T-helper 1 cell treated with Interleukin-12 subunit alpha and Interleukin-12 subunit beta and Interleukin-4 antibody, amounts not matched to agents 30 μg/mL and 1 μg/mL, for 36 hours (primary cell): Measurements from ENCODE around the gene OGFRL1.

ENCODE experiments used
- H3K27ac Mint-ChIP-seq: one replicate; pipeline ENCODE4 v1.8.0; 2021; ENCODE audit warnings: mild to moderate bottlenecking, mixed read lengths
- H3K27me3 Mint-ChIP-seq: one replicate; pipeline ENCODE4 v1.8.0; 2021; ENCODE audit warnings: low read depth, mixed read lengths
- H3K36me3 Mint-ChIP-seq: one replicate; pipeline ENCODE4 v1.8.0; 2021; ENCODE audit warnings: low read depth, mixed read lengths
- H3K4me1 Mint-ChIP-seq: one replicate; pipeline ENCODE4 v1.8.0; 2021; ENCODE audit warnings: low read depth, mixed read lengths
- H3K4me3 Mint-ChIP-seq: one replicate; pipeline ENCODE4 v1.8.0; 2021; ENCODE audit warnings: mild to moderate bottlenecking, moderate library complexity, mixed read lengths
- H3K9me3 Mint-ChIP-seq: one replicate; pipeline ENCODE4 v1.8.0; 2021; ENCODE audit warnings: mixed read lengths

The OGFRL1 gene

GRCh38 chr6:71288228-71289038, at the start of gene OGFRL1:
OGFRL1 (plus strand) TSS chr6:71288811; CDS start chr6:71288937, 126 bp downstream.
- H3K4me1 Mint-ChIP-seq = peaks cover 33% of the 10 kb centered on the region
- H3K27me3 Mint-ChIP-seq = peaks cover 12% of the 10 kb centered on the region
- H3K27ac Mint-ChIP-seq = peak within 1 kb of the TSS; percentile 67
- H3K4me3 Mint-ChIP-seq = peak within 1 kb of the TSS; percentile 83
- H3K9me3 Mint-ChIP-seq = no peaks in the 10 kb centered on the region
- H3K36me3 Mint-ChIP-seq = peaks cover 7% of the 10 kb centered on the region

- Mint-ChIP-seq H3K27ac (no peak overlapping the region), H3K4me3 (no peak overlapping the region), H3K36me3 (no peaks in the 10 kb centered on the region), H3K4me1 (no peaks in the 10 kb centered on the region), H3K9me3 (no peaks in the 10 kb centered on the region), H3K27me3 (peaks cover 7% of the 10 kb centered on the region)
Measured at GRCh38 chr6:71239694-71240093, 48.9 kb upstream of the OGFRL1 start.

DNA sequence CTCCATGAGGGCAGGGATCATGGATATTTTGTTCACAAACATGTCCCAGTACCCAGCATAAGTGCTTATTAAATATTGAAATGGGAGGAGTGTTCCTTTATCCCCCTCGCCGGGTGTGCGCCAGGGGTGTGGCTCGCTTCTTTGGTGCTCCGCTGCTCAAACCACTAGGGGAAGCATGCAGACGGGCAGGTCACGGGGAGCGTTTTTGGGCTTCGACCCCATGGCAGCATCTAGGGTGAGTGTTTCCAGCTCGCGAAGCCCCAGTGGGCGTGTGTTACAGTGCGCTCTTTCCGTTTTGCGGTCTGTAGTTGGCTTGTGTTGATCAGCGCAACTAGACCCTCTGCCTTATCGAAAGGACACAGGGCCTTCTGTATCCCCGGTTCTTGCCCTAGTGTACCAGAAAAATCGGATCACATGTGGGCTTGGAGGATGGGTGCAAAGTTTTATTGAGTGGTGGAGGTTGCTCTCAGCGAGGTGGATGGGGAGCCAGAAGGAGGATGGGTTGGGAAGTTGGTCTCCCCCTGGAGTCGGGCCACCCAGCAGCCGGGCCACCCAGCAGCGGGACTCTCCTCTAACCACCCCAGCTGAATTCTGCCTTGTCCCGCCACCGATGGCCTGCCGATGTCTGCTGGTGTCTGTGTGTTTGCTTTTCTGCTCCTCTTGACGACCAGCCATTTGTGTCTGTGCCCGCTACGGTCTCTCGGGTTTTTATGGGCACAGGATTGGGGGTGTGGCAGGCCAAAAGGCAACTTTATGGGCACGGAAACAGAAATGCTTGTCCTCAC, 43.2 kb upstream of the OGFRL1 start:
- no peak overlapping the region for H3K4me3 Mint-ChIP-seq
- H3K27ac Mint-ChIP-seq = no peak overlapping the region
- H3K36me3 Mint-ChIP-seq = no peaks in the 10 kb centered on the region
- no peaks in the 10 kb centered on the region for H3K9me3 Mint-ChIP-seq
- no peaks in the 10 kb centered on the region for H3K27me3 Mint-ChIP-seq
- H3K4me1 Mint-ChIP-seq = no peaks in the 10 kb centered on the region

DNA sequence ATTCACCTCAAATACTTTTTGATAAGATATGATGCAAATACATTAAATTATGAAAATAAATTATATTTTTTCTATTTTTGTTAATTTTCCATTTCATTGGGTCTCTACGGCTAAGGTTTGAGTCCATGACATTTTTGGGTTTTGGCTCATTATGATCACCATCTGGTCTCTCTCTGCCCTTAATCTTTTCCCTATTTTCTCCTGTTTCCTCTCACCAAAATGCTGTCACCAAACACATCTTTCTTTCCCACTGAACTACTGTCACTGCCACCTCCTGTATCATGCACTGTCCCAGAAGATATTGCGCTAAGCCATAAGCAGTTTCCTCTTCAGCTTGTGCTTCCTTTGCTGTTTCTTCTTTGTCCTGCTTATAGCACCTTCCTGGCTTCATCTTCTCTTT, 42.0 kb upstream of the OGFRL1 start:
- no peaks in the 10 kb centered on the region for H3K9me3 Mint-ChIP-seq

DNA sequence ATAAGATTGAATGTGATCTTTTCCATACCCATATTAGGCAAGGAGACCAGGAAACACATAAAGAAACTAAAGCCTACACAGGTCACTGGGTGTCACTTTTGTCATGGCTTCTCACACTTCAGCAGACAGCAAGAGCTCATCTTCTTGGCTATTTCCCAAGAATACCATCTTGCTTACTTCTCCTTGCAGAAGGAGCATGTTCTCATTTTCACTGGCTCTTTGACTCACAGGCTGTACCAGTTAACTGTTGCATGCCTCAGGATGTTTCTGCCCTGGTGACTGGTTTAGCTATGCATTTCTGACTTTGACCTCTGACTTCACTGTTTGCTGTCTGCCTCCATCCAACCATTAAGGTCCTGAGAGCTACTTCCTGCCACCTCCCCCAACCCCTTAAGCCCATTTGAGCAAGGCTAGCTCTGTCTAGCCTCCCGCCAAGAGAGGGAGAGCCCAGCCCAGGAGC, 40.3 kb upstream of the OGFRL1 start:
- Mint-ChIP-seq H3K4me3 (no peak overlapping the region), H3K36me3 (no peaks in the 10 kb centered on the region), H3K27ac (no peak overlapping the region)

More for the DNA sequence above, 42.0 kb upstream of the OGFRL1 start:
- no peaks in the 10 kb centered on the region for H3K4me1 Mint-ChIP-seq
- no peak overlapping the region for H3K4me3 Mint-ChIP-seq
- no peak overlapping the region for H3K27ac Mint-ChIP-seq
- peaks cover 7% of the 10 kb centered on the region for H3K27me3 Mint-ChIP-seq
- H3K36me3 Mint-ChIP-seq = no peaks in the 10 kb centered on the region

GRCh38 chr6:71248878-71249544, 39.6 kb upstream of the OGFRL1 start:
- H3K9me3 Mint-ChIP-seq = no peaks in the 10 kb centered on the region
- no peak overlapping the region for H3K4me3 Mint-ChIP-seq
- H3K4me1 Mint-ChIP-seq = no peaks in the 10 kb centered on the region
- H3K36me3 Mint-ChIP-seq = no peaks in the 10 kb centered on the region
- peaks cover 11% of the 10 kb centered on the region for H3K27me3 Mint-ChIP-seq
- H3K27ac Mint-ChIP-seq = no peak overlapping the region

More for the DNA sequence above, 40.3 kb upstream of the OGFRL1 start:
- Mint-ChIP-seq H3K9me3 (no peaks in the 10 kb centered on the region), H3K4me1 (no peaks in the 10 kb centered on the region), H3K27me3 (peaks cover 11% of the 10 kb centered on the region)

GRCh38 chr6:71250099-71250602, 38.5 kb upstream of the OGFRL1 start:
- Mint-ChIP-seq H3K9me3 (no peaks in the 10 kb centered on the region), H3K4me1 (no peaks in the 10 kb centered on the region), H3K27ac (no peak overlapping the region), H3K36me3 (no peaks in the 10 kb centered on the region), H3K4me3 (no peak overlapping the region), H3K27me3 (peaks cover 11% of the 10 kb centered on the region)

DNA sequence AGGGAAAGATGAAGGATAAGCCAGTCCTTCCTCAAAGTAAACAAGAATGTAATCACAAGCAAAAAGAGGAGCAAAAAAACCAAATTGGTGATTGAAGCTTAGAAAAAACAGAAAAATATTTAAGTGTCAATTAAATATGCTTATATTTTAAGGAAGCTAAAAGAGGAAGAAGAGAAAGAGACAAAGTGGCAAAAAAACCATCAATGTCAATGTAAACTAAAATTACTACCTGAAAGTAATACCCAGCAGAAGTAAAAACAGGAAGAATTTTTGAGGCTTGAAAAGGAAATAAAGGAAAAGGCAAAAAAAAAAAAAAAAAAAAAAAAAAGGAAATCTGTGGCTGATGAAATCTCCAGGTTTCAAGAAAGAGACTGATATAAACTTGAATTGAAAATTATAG, 36.2 kb upstream of the OGFRL1 start:
- no peaks in the 10 kb centered on the region for H3K4me1 Mint-ChIP-seq
- H3K27ac Mint-ChIP-seq = no peak overlapping the region
- no peaks in the 10 kb centered on the region for H3K9me3 Mint-ChIP-seq
- no peaks in the 10 kb centered on the region for H3K36me3 Mint-ChIP-seq
- peaks cover 11% of the 10 kb centered on the region for H3K27me3 Mint-ChIP-seq
- H3K4me3 Mint-ChIP-seq = no peak overlapping the region

DNA sequence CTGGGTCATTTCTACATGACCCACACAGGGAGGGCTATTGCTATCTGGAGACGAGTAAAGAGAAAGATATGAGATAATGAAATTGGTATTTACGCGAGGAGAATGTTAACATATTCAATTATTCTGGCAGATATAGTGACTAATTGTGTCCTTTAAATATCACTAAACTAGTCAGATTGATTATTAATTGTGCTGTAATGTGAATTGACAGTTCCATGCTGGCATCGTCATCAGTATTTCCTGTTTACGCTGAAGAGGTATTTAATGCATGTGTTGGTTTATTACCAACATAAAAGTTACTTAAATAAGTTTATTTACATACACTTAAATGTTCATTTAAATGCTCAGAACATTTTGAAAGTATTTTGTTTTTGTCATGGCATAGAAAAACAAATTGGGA, 35.7 kb upstream of the OGFRL1 start:
- Mint-ChIP-seq H3K4me3 (no peak overlapping the region), H3K4me1 (no peaks in the 10 kb centered on the region)

GRCh38 chr6:71254323-71254722, 34.3 kb upstream of the OGFRL1 start:
- H3K9me3 Mint-ChIP-seq = no peaks in the 10 kb centered on the region
- H3K36me3 Mint-ChIP-seq = no peaks in the 10 kb centered on the region
- peaks cover 11% of the 10 kb centered on the region for H3K27me3 Mint-ChIP-seq
- H3K4me1 Mint-ChIP-seq = no peaks in the 10 kb centered on the region
- H3K4me3 Mint-ChIP-seq = no peak overlapping the region
- H3K27ac Mint-ChIP-seq = no peak overlapping the region

More for the DNA sequence above, 35.7 kb upstream of the OGFRL1 start:
- Mint-ChIP-seq H3K27me3 (peaks cover 11% of the 10 kb centered on the region), H3K9me3 (no peaks in the 10 kb centered on the region), H3K27ac (no peak overlapping the region), H3K36me3 (no peaks in the 10 kb centered on the region)

DNA sequence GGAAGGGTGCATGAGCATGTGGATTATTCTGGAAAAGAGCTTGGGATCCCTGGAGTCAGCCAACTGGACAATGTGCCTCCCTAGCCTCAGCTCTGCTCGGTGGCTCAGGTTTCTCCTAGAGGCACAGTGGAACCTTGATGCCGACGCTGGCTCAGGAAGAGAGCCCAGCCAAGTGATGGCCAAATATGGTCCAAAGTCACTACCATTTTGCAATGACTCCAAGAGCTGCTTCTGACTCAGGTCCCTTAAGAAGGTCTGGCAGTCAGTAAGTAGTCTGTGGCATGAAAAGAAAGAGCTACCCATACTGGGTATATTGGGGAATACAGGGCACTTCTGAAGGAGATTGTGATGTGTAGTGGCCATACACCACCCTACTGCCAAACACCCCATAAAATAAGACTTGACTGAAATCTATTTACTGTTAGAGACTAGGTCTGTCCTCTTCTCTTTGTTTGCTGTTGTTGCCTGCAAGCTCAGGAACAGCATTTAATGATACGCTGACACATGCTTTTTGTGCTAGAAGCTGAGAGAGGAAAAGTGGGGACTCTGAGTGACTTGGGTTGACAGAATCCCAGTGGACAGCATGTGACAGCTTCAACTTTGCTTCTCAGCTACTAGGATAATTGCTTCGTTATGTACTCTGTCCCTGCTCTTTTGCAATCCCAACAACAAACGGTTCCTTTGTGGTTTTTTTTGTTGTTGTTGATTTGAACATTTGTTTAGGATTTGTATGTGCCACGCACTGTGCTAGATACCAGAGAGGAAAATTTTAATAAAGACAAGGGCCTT, 30.3 kb upstream of the OGFRL1 start:
- H3K27me3 Mint-ChIP-seq = no peaks in the 10 kb centered on the region
- no peak overlapping the region for H3K4me3 Mint-ChIP-seq
- no peaks in the 10 kb centered on the region for H3K4me1 Mint-ChIP-seq
- H3K9me3 Mint-ChIP-seq = no peaks in the 10 kb centered on the region
- no peaks in the 10 kb centered on the region for H3K36me3 Mint-ChIP-seq
- no peak overlapping the region for H3K27ac Mint-ChIP-seq

- no peak overlapping the region for H3K4me3 Mint-ChIP-seq
- no peaks in the 10 kb centered on the region for H3K4me1 Mint-ChIP-seq
- H3K27me3 Mint-ChIP-seq = no peaks in the 10 kb centered on the region
- H3K9me3 Mint-ChIP-seq = no peaks in the 10 kb centered on the region
- no peaks in the 10 kb centered on the region for H3K36me3 Mint-ChIP-seq
- H3K27ac Mint-ChIP-seq = no peak overlapping the region
Measured at GRCh38 chr6:71259888-71260604, 28.6 kb upstream of the OGFRL1 start.

- H3K36me3 Mint-ChIP-seq = no peaks in the 10 kb centered on the region
- no peaks in the 10 kb centered on the region for H3K27me3 Mint-ChIP-seq
- H3K4me1 Mint-ChIP-seq = no peaks in the 10 kb centered on the region
- H3K4me3 Mint-ChIP-seq = no peak overlapping the region
- no peak overlapping the region for H3K27ac Mint-ChIP-seq
- H3K9me3 Mint-ChIP-seq = no peaks in the 10 kb centered on the region
Measured at GRCh38 chr6:71262914-71263313, 25.7 kb upstream of the OGFRL1 start.
